ENCODE data around the gene FTCD. TPM values are rescaled to one million over a fixed set of nuclear protein-coding genes. Genes with fewer than 3 reads are reported as not detected.

FTCD gene
- total and polyA plus RNA-seq, 2 of the 4 experiments (the other 2 are of a cell fraction) = 0.55 TPM; not detected in 1

GRCh38 chr21:46100426-46100825 lies 55.0 kb downstream of the FTCD start:
- Histone ChIP-seq H3K9me1 (ENCODE audit: insufficient read depth, low read length) (peaks cover 16% of the 10 kb centered on the region), H3K4me2 (ENCODE audit: low read depth, low read length) (peak overlapping the region; percentile 83), H3K56ac (ENCODE audit: extremely low read depth, insufficient read depth, low read length) (no peak overlapping the region), H3K23ac (ENCODE audit: low read depth, low read length) (peak overlapping the region; percentile 87; the same call in 1 of the 2 replicates), H3K27ac (ENCODE audit: insufficient read depth, low read length) (0 out of 2 replicates have a peak overlapping the region, but pooled peaks have one; percentile 6), H3K27me3 (ENCODE audit: control insufficient read depth, insufficient read depth, low read length) (no peaks in the 10 kb centered on the region), H4K5ac (ENCODE audit: low read depth, low read length) (no peak overlapping the region), H3K79me1 (ENCODE audit: low read depth in 1 of 2, low read length in 2 of 2) (peaks cover 6 to 40% of the 10 kb centered on the region in 2 experiments; a peak in 3 of 4 replicates), H3K36me3 (ENCODE audit: control insufficient read depth, insufficient read depth, low read length) (peaks cover 15% of the 10 kb centered on the region), H3K4me1 (ENCODE audit: control insufficient read depth, insufficient read depth, low read length) (peaks cover 11% of the 10 kb centered on the region), H4K20me1 (ENCODE audit: insufficient read depth, low read length) (peaks cover 56% of the 10 kb centered on the region), H3K9me3 (ENCODE audit: control insufficient read depth, insufficient read depth, low read length) (peaks cover 8% of the 10 kb centered on the region), H2BK20ac (ENCODE audit: low read depth, low read length) (no peak overlapping the region), H2AFZ (replicated peaks; ENCODE audit: low read length, poor library complexity) (peak overlapping the region; percentile 48), H2AK5ac (ENCODE audit: low read depth, low read length) (peak overlapping the region; percentile 35; the same call in 1 of the 2 replicates), H2BK120ac (ENCODE audit: low read depth, low read length) (no peak overlapping the region), H3K4me3 (ENCODE audit: insufficient read depth, low read depth, low read length) (peak overlapping the region; percentile 97), H3K14ac (replicated peaks; ENCODE audit: low read depth, low read length) (peak overlapping the region; percentile 92), H3K4ac (ENCODE audit: low read depth, low read length) (peak overlapping the region; percentile 71), H3K18ac (ENCODE audit: low read depth, low read length) (peak overlapping the region; percentile 44; the same call in 1 of the 2 replicates), H2AK9ac (replicated peaks; ENCODE audit: low read depth, low read length, poor library complexity) (peak overlapping the region; percentile 70), H4K8ac (ENCODE audit: low read depth in 2 of 2, low read length in 2 of 2) (peak overlapping the region in 1 of 2 experiments; percentile 62; a peak in 2 of 4 replicates), H4K91ac (ENCODE audit: insufficient read depth, low read depth, low read length) (no peak overlapping the region), H2BK5ac (ENCODE audit: low read depth, low read length, poor library complexity, severe bottlenecking) (peak overlapping the region; percentile 64), H3K9ac (ENCODE audit: low read depth, low read length) (no peak overlapping the region; the same call in 1 of the 2 replicates), H2BK15ac (ENCODE audit: low read depth, low read length) (no peak overlapping the region)
- in situ Hi-C loops (cut with MboI; ENCODE audit: low sequenced_read_pairs) = no loop called here
- peak; percentile 64 for DNase-seq
- BruUV-seq (replicated peaks) = TSS peak; percentile 13
- TF ChIP-seq POLR2A (IDR thresholded peaks at IDR 0.05; ENCODE audit: low read depth, low read length) (no peak; the same call in 1 of the 2 replicates), CEBPB (IDR thresholded peaks at IDR 0.05; ENCODE audit: low read depth, low read length) (peak; percentile 32; the same call in 1 of the 2 replicates)
- no peak for ATAC-seq (ENCODE audit: low read depth)
- WGBS, 2 experiments (ENCODE audit: extremely low coverage in 2 of 2, insufficient read length in 1 of 2) = 50% methylated on average over 2 of the region's 7 CpGs; no CpG with 5 or more reads in 1 of the 2 experiments
- CTCF ChIA-PET = no interaction called here
- POLR2A ChIA-PET (ENCODE audit: unreplicated experiment) = interaction anchor here (0.6 to 1.6 kb wide), 4 partner anchors 10 to 815 kb away, joined by 3 to 6 read pairs (median 4); no protein-coding TSS in a partner anchor
- intact Hi-C loops (cut with micrococcal nuclease) = no loop called here
- dilution Hi-C loops (cut with HindIII; ENCODE audit: low sequenced_read_pairs, unreplicated experiment) = no loop called here
